ENCODE data around the gene MRPL37. TPM values are rescaled to one million over a fixed set of nuclear protein-coding genes. Genes with fewer than 3 reads are reported as not detected.

MRPL37 gene
- total RNA-seq, 1 experiment from 2014 or later = 138 TPM

- TF ChIP-seq CTCF (IDR thresholded peaks at IDR 0.05) (no peak), REST (IDR thresholded peaks at IDR 0.05; ENCODE audit: insufficient read depth in 1 of 2, low read depth in 2 of 2, low read length in 1 of 2) (no peak), POLR2AphosphoS5 (IDR thresholded peaks at IDR 0.05; ENCODE audit: low read depth, low read length) (no peak), SIN3A (IDR thresholded peaks at IDR 0.05; ENCODE audit: borderline replicate concordance, insufficient read depth, low read depth, low read length) (no peak), TCF7L2 (IDR thresholded peaks at IDR 0.05; ENCODE audit: low read depth, low read length) (no peak)
- no peak overlapping the region for H3K4me3 ChIP-seq (ENCODE audit: low read depth in 2 of 2, low read length in 2 of 2)
- H3K4me1 ChIP-seq (ENCODE audit: control insufficient read depth, insufficient read depth, low read length) = no peaks in the 10 kb centered on the region
- H3K27me3 ChIP-seq (ENCODE audit: control insufficient read depth, insufficient read depth, low read length) = no peaks in the 10 kb centered on the region
- ChIA-PET CTCF (no interaction called here), POLR2A (no interaction called here)
- H3K9me3 ChIP-seq (ENCODE audit: control insufficient read depth, insufficient read depth, low read depth, low read length) = no peaks in the 10 kb centered on the region
- H3K36me3 ChIP-seq (ENCODE audit: control insufficient read depth, insufficient read depth, low read length) = no peaks in the 10 kb centered on the region
- no peak for DNase-seq (ENCODE audit: low read depth, low spot score)
- in situ Hi-C loops (cut with HindIII; ENCODE audit: low pct_unique_long_range_greater_than_20kb, low sequenced_read_pairs) = no loop called here
- BruUV-seq (replicated peaks) = no TSS peak
- intact Hi-C loops (cut with micrococcal nuclease; ENCODE audit: unreplicated experiment) = no loop called here
- no peak overlapping the region for H3K27ac ChIP-seq (ENCODE audit: low read length)
- no peak for ATAC-seq
Observed at GRCh38 chr1:54188291-54188690, 11.7 kb upstream of the MRPL37 start.

- CTCF ChIA-PET = no interaction called here
- POLR2A ChIA-PET = no interaction called here
- no TSS peak for BruUV-seq (replicated peaks)
- no peak for ATAC-seq
- intact Hi-C loops (cut with micrococcal nuclease; ENCODE audit: unreplicated experiment) (no loop called here), in situ Hi-C loops (cut with HindIII; ENCODE audit: low pct_unique_long_range_greater_than_20kb, low sequenced_read_pairs) (no loop called here)
- Histone ChIP-seq H3K36me3 (ENCODE audit: control insufficient read depth, insufficient read depth, low read length) (no peaks in the 10 kb centered on the region), H3K27me3 (ENCODE audit: control insufficient read depth, insufficient read depth, low read length) (no peaks in the 10 kb centered on the region), H3K27ac (ENCODE audit: low read length) (no peak overlapping the region), H3K4me3 (ENCODE audit: low read depth in 2 of 2, low read length in 2 of 2) (no peak overlapping the region), H3K4me1 (ENCODE audit: control insufficient read depth, insufficient read depth, low read length) (no peaks in the 10 kb centered on the region), H3K9me3 (ENCODE audit: control insufficient read depth, insufficient read depth, low read depth, low read length) (no peaks in the 10 kb centered on the region)
- DNase-seq (ENCODE audit: low read depth, low spot score) = no peak
- TF ChIP-seq SIN3A (IDR thresholded peaks at IDR 0.05; ENCODE audit: borderline replicate concordance, insufficient read depth, low read depth, low read length) = no peak
- no peak for TF ChIP-seq CTCF (IDR thresholded peaks at IDR 0.05)
- no peak for TF ChIP-seq REST (IDR thresholded peaks at IDR 0.05; ENCODE audit: insufficient read depth in 1 of 2, low read depth in 2 of 2, low read length in 1 of 2)
- no peak for TF ChIP-seq POLR2AphosphoS5 (IDR thresholded peaks at IDR 0.05; ENCODE audit: low read depth, low read length)
- TF ChIP-seq TCF7L2 (IDR thresholded peaks at IDR 0.05; ENCODE audit: low read depth, low read length) = no peak
Observed at GRCh38 chr1:54190526-54190925, 9.4 kb upstream of the MRPL37 start.

Measured in Panc1 (cell line).